NCI-H128 (cell line): ENCODE data around the gene LRRC56.
"Not testable (repeated sequence)": the region's sequence is repeated elsewhere in the genome, so short reads cannot be mapped to it uniquely, and the experiment has no call there.

ENCODE experiments used
- DNase-seq: peaks from one replicate; lab custom pipeline; 2025; ENCODE audit not compliant: unreplicated experiment; lab: John Stamatoyannopoulos, UW

The LRRC56 gene

GRCh38 chr11:501001-501682, 36.2 kb upstream of the LRRC56 start:
- DNase-seq = no peak

DNA sequence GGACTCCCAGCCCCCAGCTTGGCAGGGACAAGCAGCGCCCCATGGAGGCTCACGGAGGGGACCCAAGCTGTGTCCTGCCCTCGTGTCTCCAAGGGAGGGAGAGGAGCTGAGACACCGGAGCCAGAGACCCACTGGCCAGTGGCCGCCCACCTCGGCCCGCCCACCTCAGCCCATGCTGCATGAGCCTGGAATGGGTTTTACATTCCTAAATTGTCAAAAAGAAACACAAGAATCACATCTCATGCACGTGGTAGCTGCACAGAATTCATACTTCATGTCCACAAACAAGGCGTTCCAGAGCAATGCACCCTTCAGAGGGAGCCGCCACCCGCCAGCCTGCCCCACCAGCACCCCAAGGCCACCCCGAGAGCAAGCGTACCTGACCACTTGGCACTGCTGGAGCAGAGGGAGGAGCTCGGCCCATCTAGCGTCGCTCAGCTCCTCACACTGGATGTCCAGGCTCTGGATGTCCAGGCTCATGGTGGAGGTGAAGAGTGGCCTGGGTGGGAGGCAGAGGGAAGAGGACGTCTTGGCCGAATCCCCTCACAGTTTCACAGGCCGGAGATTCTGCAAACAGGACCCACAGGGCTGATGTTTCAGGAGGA, 35.5 kb upstream of the LRRC56 start:
- DNase-seq = no peak

DNA sequence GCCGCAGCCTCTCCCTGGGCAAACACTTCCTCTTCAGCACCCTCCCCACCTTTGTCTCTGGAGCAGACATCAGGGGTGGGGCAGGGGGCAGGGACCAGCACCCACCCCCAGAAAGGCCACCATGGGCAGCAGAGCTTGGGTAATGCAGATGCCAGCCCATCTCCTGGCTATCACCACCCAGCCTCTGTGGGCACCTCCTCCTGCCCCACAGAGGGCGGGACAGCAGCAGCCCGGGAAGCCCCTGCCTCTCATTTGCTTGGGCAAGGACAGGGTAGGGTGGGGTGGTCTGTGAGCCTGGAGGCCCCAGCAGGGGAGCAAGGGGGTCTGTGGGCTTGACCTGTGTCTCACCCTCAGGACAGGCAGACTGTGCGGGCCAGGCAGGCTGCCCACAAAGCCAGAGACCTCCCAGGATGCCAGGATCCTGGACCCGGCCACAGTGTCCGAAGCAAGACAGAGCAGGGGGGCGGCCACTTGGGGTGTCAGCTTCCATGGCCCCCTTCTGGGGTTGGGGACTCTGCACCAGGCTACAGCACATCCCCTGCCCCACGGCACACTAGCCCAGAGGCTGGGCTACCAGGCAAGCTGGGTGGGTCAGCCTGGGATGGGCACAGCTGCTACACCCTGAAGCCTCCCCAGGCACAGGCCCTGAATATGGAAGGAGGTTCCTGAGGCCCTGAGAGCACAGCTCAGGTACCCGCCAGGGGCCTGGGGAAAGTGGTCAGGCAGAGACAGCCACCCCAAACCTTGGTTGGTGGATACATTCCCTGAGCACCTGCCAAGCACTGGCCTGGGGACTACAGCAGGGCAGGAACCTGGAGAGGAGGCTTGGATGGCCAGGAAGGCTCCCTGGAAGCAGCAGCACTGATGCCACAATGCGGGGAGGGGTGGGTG, 34.8 kb upstream of the LRRC56 start:
- no peak for DNase-seq

DNA sequence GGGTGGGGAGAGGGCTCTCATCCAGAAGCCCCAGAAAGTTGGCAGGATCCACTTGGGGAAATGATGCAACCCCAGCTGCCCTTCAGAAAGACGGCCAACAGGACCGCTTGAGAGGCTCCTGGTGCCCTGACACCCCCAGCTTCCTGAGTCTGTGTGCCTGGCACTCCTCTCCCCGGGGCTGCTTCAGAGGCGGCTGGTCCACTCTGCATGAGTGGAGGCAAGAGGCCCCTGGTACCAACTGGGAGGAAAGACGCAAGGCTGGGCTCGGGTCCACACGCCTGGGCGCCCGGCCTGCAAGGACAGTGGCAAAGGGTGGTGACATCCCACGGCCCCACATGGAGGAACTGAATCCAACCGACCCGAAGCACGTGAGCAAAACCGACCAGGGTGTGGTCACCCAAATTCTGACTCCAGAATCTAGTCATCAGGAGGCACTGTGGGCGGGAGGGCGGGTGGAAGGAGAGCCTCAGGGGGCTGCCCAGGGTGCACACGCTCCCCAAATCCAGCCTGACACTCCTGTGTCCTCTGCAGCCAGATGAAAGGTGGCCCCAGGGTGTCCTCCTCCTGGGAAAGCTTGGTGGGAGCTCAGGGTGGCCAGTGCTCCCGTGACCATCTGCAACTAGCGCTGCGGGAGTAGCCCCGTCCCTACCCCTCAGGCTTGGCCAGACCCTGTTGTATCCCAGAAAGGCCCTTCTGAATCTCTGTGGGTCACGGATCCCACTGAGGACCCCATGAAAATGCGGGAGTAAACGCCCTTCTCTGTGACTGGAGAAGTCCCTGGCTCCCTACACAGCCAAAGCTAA, 33.9 kb upstream of the LRRC56 start:
- DNase-seq = no peak

DNA sequence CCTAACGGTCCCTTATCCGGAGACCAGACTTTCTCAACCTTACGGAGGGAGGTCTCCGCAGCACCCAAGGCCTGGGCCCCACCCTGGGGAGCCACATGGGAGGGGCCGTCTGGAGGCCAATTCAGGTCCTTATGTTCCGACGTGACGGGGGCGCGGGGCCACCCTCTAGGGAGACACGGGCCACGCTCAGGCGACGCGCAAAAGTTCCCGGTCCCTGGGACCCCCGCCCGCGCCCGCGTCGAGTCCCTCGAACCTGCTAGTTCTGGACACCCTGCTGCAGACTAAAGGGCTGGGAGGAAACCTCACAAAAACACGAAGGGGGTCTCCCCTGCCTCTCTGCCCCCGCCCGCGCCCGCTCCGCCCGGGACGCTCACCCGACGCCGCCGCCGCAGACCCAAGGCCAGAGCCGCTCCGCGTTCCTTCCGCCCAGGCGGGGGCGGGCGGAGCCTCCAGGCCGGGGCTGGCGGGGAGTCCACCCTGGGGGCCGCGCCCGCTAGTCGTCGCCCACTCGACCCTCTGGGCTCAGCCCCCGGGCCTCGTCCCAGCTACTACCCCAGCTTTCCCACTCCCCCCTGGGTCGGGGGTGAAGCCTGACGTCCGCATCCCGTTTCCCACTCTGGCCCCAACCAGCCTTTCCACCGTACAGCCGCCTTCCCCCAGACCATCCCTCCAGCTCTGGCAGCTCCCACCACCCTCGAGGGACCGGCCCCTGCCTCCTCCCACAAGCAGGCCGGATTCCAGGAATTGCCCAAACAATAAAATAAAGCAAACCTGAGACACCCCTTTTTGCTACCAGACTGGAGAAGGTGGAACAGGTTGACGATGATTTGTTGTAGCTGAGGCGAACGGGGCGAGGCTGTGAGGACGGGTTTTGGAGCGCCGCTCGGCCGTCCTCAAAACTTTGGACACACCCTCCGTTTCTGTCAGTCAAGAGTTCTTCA, 33.0 kb upstream of the LRRC56 start:
- no peak for DNase-seq

DNA sequence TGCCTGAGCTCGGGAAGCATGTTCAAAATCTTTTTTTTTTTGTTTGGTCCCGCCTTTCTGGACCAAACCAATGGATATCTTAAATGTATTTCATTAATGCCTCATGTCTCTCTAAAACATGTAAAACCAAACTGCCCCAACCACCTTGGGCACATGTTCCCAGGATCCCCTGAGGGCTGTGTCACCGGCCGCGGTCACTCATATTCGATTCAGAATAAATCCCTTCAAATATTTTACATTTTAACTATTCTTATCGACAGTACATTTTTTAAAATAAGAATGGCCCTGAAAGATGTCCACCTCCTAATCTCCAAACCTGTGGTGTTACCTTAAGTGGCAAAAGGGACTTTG, 32.4 kb upstream of the LRRC56 start:
- DNase-seq = no peak

DNA sequence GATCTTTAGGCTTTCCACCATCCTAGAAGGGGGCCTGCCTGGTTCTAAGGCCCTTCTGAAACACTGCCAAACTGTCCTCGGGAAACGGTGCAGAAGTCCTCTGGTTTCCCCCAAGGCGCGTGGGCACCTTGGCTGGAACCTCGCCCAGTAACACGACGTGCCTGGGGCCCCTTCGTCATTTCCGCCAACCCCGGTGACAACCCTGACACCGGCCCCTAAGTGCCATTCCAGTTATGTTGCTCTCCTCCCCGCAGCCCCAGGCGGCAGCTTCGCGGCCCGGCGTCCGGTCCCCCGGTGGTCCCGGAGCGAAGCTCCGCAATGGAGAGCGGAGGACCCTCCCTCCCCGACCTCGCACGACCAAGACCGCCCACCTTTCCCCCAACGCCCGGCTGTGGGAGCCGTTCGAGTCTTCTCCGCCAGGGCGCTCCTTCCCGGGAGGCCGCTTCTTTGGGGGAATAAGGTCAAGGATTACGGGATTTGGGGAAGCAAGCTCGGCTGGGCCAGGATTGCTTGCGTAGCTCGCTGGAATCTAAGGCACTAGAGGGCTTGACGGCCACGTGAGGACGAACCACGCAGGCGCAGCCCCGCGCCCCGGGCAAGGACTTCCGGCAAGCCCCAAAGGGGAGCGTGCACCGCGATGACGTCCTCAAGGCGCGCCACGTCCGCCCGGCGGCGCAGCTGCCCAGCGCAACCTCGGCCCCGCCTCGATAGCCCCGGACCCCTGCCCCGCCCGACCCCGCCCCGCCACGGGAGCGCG, 30.9 kb upstream of the LRRC56 start:
- DNase-seq = peak; percentile 92

DNA sequence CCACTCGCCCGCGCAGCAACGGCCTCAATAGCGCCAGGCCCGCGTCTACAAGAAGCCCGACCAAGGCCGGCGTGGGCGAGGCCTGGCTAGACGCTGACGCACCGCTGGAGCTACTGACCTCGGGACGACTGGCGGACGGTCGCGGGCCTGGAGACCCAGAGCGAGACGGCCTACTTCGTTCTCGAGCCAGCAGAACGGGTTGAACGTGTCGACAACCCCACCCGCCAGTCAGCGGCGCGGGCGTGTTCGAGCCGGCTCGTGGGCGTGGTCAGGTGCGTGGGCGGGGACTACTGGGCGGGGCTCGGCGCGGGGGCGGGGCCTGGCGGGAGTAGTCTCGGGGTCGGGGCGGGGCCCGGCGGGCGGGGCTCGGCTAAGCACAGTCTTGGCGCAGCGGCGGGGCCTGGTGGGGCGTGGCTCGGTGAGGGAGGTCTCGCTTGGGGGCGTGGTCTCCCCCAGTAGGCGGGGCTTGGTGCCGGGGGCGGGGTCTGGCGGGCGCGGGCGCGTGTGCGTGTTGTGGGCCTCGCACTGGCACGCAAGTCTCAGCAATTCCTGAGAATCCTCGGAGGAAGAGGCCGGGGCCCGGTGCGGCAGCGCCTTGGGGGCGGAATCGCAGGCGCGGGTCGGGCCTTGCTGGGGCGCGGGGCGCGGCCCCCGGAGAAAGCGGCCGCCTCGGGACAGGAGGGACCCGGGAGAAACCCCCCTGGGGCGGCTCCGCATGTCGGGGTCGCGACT, 30.2 kb upstream of the LRRC56 start, which contains the start of gene RNH1:
Gene RNH1 (minus strand): TSS at position 248 of the 732 bp plus-strand sequence. CDS start 5,080 bp downstream, outside the sequence.
- peak; percentile 69 for DNase-seq

DNA sequence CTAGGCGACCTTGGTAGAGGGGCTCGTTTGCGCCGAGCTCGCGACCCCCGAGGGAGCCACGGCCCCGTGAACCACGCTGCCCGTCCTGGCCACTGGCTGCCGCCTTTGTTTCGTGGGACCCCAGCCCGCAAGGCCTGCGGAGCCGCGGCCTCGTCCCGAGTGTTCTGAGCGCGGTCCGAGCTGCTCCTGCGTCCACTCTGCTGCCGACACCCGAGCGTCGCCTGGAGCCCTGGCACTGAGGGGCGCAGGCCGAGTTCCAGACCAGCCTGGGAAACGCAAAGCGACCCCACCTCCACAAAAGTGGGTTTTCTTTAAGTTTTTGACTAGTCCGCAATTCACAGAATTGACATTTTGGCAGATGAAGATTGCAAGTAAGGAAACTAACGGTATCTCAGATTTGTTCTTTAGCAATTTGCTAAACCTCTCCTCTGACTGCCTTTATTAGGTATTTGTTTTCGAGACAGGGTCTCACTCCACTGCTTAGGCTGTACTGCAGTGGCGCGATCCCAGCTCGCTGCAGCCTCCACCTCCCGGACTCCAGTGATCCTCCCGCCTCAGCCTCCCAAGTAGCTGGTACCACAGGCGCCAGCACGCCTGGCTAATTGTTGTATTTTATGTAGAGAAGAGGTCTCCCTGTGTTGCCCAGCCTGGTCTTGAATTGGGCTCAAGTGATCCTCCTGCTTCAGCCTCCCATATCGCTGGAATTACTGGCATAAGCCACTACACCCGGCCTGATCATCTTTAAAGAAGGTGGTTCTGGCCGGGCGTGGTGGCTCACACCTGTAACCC, 29.4 kb upstream of the LRRC56 start:
- DNase-seq = no peak

- no peak for DNase-seq
These were observed 28.4 kb upstream of the LRRC56 start for GRCh38 chr11:508956-509355.

DNA sequence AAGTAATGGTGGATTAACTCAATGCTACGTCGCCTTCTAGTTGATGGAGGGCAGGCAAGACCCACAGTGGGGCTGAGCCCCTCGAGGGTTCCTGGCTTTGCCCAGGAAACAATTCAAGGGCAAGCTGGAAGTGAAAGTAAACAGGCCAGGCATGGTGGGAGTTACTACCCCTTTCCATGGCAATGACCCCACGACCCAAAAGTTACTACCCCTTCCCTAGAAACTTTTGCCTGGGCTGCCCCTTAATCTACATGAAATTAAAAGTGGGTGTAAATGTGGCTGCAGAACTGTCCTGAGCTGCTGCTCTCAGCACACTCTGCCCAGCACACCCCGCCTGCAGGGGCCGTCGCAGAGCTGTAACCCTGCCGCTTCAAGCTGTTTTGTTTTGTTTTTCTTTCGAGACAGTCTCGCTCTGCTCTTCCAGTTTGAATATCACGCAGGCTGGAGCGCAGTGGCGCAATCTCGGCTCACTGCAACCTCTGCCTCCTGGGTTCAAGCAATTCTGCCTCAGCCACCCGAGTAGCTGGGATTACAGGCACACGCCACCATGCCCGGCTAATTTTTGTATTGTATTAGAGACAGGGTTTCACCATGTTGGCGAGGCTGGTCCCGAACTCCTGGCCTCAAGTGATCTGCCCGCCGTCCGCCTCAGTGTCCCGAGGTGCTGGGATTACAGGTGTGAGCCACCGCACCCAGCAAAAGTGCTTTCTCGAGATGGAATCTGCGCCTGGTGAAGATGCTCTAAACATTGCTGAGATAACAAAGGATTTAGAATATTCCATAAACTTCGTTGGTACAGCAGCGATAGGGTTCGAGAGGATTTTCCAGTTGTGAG, 24.3 kb upstream of the LRRC56 start:
- no peak for DNase-seq

GRCh38 chr11:514606-515005, 22.7 kb upstream of the LRRC56 start:
- no peak for DNase-seq

GRCh38 chr11:515131-515530, 22.2 kb upstream of the LRRC56 start:
- DNase-seq = no peak

GRCh38 chr11:516400-516799, 20.9 kb upstream of the LRRC56 start:
- DNase-seq = no peak

DNA sequence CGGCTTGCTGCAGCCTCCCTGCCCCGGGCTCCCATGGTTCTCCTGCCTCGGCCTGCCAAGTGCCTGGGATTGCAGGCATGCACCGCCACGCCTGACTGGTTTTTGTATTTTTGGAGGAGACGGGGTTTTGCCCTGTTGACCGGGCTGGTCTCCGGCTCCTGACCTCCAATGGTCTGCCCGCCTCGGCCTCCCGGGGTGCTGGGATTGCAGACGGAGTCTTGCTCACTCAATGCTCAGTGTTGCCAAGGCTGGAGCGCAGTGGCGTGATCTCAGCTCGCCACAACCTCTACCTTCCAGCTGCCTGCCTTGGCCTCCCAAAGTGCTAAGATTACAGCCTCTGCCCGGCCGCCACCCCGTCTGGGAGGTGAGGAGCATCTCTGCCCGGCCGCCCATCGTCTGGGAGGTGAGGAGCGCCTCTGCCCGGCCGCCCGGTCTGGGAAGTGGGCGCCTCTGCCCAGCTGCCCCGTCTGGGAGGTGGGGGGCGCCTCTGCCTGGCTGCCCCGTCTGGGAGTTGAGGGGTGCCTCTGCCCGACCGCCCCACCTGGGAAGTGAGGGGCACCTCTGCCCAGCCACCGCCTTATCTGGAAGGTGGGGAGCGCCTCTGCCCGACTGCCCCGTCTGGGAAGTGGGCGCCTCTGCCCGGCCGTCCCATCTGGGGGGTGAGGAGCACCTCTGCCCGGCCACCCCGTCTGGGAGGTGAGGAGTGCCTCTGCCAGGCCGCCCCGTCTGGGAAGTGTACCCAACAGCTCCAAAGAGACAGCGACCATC, 20.2 kb upstream of the LRRC56 start:
- not testable (repeated sequence) for DNase-seq
